ENCODE measurements around the gene CDC42EP2.

GRCh38 chr11:65307298-65308229, 7.1 kb upstream of the CDC42EP2 start:
- TF ChIP-seq ZBTB10 (CRISPR knock-in tag; IDR thresholded peaks at IDR 0.05; ENCODE audit: borderline replicate concordance) (no peak), PHF8 (CRISPR knock-in tag; IDR thresholded peaks at IDR 0.05) (no peak), ZBTB7A (CRISPR knock-in tag; IDR thresholded peaks at IDR 0.05) (no peak), HBP1 (CRISPR knock-in tag; IDR thresholded peaks at IDR 0.05; ENCODE audit: low read depth) (no peak), NCOA2 (CRISPR knock-in tag; IDR thresholded peaks at IDR 0.05) (no peak), TCF7 (IDR thresholded peaks at IDR 0.05; ENCODE audit: low read depth) (no peak), FOXK2 (IDR thresholded peaks at IDR 0.05) (no peak), ZNF790 (CRISPR knock-in tag; IDR thresholded peaks at IDR 0.05; ENCODE audit: borderline replicate concordance) (no peak), PBX3 (CRISPR knock-in tag; IDR thresholded peaks at IDR 0.05; ENCODE audit: borderline replicate concordance) (no peak), ETS1 (CRISPR knock-in tag; IDR thresholded peaks at IDR 0.05) (no peak), CERS6 (CRISPR knock-in tag; IDR thresholded peaks at IDR 0.05) (no peak), RFX5 (IDR thresholded peaks at IDR 0.05; ENCODE audit: low read depth, low read length) (no peak), AHR (CRISPR knock-in tag; IDR thresholded peaks at IDR 0.05) (no peak), MAX (IDR thresholded peaks at IDR 0.05) (no peak)
